MM.1S (cell line): ENCODE results near the gene COLEC12.

Experiments used
- DNase-seq: peaks from one replicate; pipeline ENCODE4 v3.0.0-alpha.2; 2015
- H2AFZ ChIP-seq: fragments of 300-600 bp; sonication (generic); 2 replicates; pipeline ENCODE4 v1.6.0; 2016; ENCODE audit warnings: antibody characterized with exemption, low read length
- H3F3A ChIP-seq: fragments of 300-600 bp; sonication (generic); 2 replicates; pipeline ENCODE4 v1.6.1; 2016; ENCODE audit warnings: mild to moderate bottlenecking, antibody characterized with exemption, low read length, moderate library complexity, mixed read lengths; ENCODE audit not compliant: insufficient read depth
- H3K27ac ChIP-seq: fragments of 300-600 bp; sonication (generic); 2 replicates; pipeline ENCODE4 v1.5.1; 2016; ENCODE audit warnings: mild to moderate bottlenecking, low read length
- H3K27me3 ChIP-seq: fragments of 300-600 bp; sonication (generic); replicated peaks from 2 replicates; pipeline ENCODE4 v1.6.0; 2016; ENCODE audit warnings: low read length; ENCODE audit not compliant: insufficient read depth
- H3K36me3 ChIP-seq: fragments of 300-600 bp; sonication (generic); replicated peaks from 2 replicates; pipeline ENCODE4 v1.6.1; 2016; ENCODE audit warnings: mild to moderate bottlenecking, low read length, mixed read lengths; ENCODE audit not compliant: insufficient read depth
- H3K4me1 ChIP-seq: fragments of 300-600 bp; sonication (generic); 2 replicates; pipeline ENCODE4 v1.6.1; 2016; ENCODE audit warnings: low read length, mixed read lengths
- H3K4me2 ChIP-seq: fragments of 300-600 bp; sonication (generic); 2 replicates; pipeline ENCODE4 v1.6.0; 2016; ENCODE audit warnings: low read depth, low read length
- H3K4me3 ChIP-seq: fragments of 300-600 bp; sonication (generic); 2 replicates; pipeline ENCODE4 v1.5.1; 2016; ENCODE audit warnings: low read length, mixed read lengths
- H3K79me2 ChIP-seq: fragments of 300-600 bp; sonication (generic); 2 replicates; pipeline ENCODE4 v1.6.1; 2016; ENCODE audit warnings: mixed run types, low read length, mixed read lengths
- H3K9ac ChIP-seq: fragments of 300-600 bp; sonication (generic); 2 replicates; pipeline ENCODE4 v1.6.1; 2016; ENCODE audit warnings: low read length, mixed read lengths
- H3K9me2 ChIP-seq: fragments of 300-600 bp; sonication (generic); replicated peaks from 2 replicates; pipeline ENCODE4 v1.6.1; 2016; ENCODE audit warnings: mild to moderate bottlenecking, low read length, mixed read lengths; ENCODE audit not compliant: insufficient read depth
- H3K9me3 ChIP-seq: fragments of 300-600 bp; sonication (generic); replicated peaks from 2 replicates; pipeline ENCODE4 v1.6.1; 2016; ENCODE audit warnings: mild to moderate bottlenecking, low read length, mixed read lengths; ENCODE audit not compliant: insufficient read depth
- H4K20me1 ChIP-seq: fragments of 300-600 bp; sonication (generic); 2 replicates; pipeline ENCODE4 v1.6.1; 2016; ENCODE audit warnings: mild to moderate bottlenecking, low read length, moderate library complexity, mixed read lengths; ENCODE audit not compliant: insufficient read depth
- CTCF ChIP-seq: fragments of 300-600 bp; sonication (generic); IDR thresholded peaks from 2 replicates; pipeline ENCODE4 v1.5.1; 2016; ENCODE audit warnings: antibody characterized with exemption, low read length, mixed read lengths
- EZH2 ChIP-seq: fragments of 300-600 bp; sonication (generic); optimal IDR thresholded peaks from 2 replicates; pipeline ENCODE3; 2017; ENCODE audit warnings: low read depth, mild to moderate bottlenecking, antibody characterized with exemption, low read length, mixed read lengths
- EZH2phosphoT487 ChIP-seq: fragments of 300-600 bp; sonication (generic); IDR thresholded peaks from 2 replicates; pipeline ENCODE4 v1.6.1; 2018; ENCODE audit warnings: antibody characterized with exemption, low read length

Gene COLEC12

GRCh38 chr18:285817-286216 lies 214.7 kb downstream of the COLEC12 start:
- no peaks in the 10 kb centered on the region for H4K20me1 ChIP-seq
- H3K27ac ChIP-seq = no peak overlapping the region
- H3F3A ChIP-seq = no peaks in the 10 kb centered on the region
- H3K4me1 ChIP-seq = no peaks in the 10 kb centered on the region
- H3K27me3 ChIP-seq = no peaks in the 10 kb centered on the region
- TF ChIP-seq EZH2 (no peak), EZH2phosphoT487 (no peak), CTCF (no peak)
- H3K9me2 ChIP-seq = no peaks in the 10 kb centered on the region
- H3K36me3 ChIP-seq = no peaks in the 10 kb centered on the region
- no peaks in the 10 kb centered on the region for H3K9me3 ChIP-seq
- H3K9ac ChIP-seq = no peak overlapping the region
- H3K79me2 ChIP-seq = no peaks in the 10 kb centered on the region
- H2AFZ ChIP-seq = no peak overlapping the region
- DNase-seq = no peak
- H3K4me2 ChIP-seq = no peak overlapping the region
- no peak overlapping the region for H3K4me3 ChIP-seq

- no peak overlapping the region for H3K4me2 ChIP-seq
- no peaks in the 10 kb centered on the region for H3K36me3 ChIP-seq
- no peaks in the 10 kb centered on the region for H3K79me2 ChIP-seq
- H3K9ac ChIP-seq = no peak overlapping the region
- H3K4me1 ChIP-seq = no peaks in the 10 kb centered on the region
- H2AFZ ChIP-seq = no peak overlapping the region
- H3K9me2 ChIP-seq = no peaks in the 10 kb centered on the region
- H3K9me3 ChIP-seq = no peaks in the 10 kb centered on the region
- H3K27ac ChIP-seq = no peak overlapping the region
- no peaks in the 10 kb centered on the region for H3K27me3 ChIP-seq
- no peaks in the 10 kb centered on the region for H3F3A ChIP-seq
- H4K20me1 ChIP-seq = no peaks in the 10 kb centered on the region
- TF ChIP-seq EZH2phosphoT487 (no peak), EZH2 (no peak), CTCF (no peak)
- H3K4me3 ChIP-seq = no peak overlapping the region
- DNase-seq = no peak
Measured at GRCh38 chr18:275486-275885, 225.0 kb downstream of the COLEC12 start.

- Histone ChIP-seq H3K4me1 (no peaks in the 10 kb centered on the region), H2AFZ (no peak overlapping the region), H3K9ac (no peak overlapping the region), H3K36me3 (no peaks in the 10 kb centered on the region), H3K79me2 (no peaks in the 10 kb centered on the region), H3K4me2 (no peak overlapping the region), H3K9me2 (no peaks in the 10 kb centered on the region), H3K9me3 (no peaks in the 10 kb centered on the region), H3K27ac (no peak overlapping the region), H4K20me1 (no peaks in the 10 kb centered on the region), H3K4me3 (no peak overlapping the region), H3F3A (no peaks in the 10 kb centered on the region), H3K27me3 (no peaks in the 10 kb centered on the region)
- no peak for DNase-seq
- no peak for TF ChIP-seq EZH2phosphoT487
- no peak for TF ChIP-seq CTCF
- TF ChIP-seq EZH2 = no peak
Measured at GRCh38 chr18:274313-274712, 226.2 kb downstream of the COLEC12 start.

DNA sequence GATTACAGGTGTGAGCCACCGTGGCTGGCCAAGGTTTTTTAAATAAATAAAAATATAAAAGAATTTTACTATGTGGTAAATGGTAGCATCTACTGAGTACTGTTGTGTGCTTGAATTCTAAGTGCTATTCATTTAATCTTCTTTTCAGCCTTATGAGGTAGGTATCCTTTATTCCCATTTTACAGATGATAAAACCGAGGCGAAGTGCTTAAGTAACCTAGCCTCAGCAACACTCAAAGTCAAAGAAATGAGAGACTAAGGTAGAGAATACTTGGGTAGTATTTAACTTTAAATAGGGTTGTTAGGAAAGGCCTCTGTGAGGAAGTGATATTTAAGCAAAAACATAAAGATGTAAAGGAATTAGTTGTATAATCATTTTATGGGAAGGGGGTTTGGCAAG lies 227.0 kb downstream of the COLEC12 start:
- no peak for TF ChIP-seq CTCF
- TF ChIP-seq EZH2phosphoT487 = no peak
- TF ChIP-seq EZH2 = no peak
- no peaks in the 10 kb centered on the region for H3K79me2 ChIP-seq
- no peaks in the 10 kb centered on the region for H3K4me1 ChIP-seq
- no peaks in the 10 kb centered on the region for H3K9me3 ChIP-seq
- H3K4me3 ChIP-seq = no peak overlapping the region
- H3K36me3 ChIP-seq = no peaks in the 10 kb centered on the region
- H3K27me3 ChIP-seq = no peaks in the 10 kb centered on the region
- no peaks in the 10 kb centered on the region for H4K20me1 ChIP-seq
- H3K9me2 ChIP-seq = no peaks in the 10 kb centered on the region
- no peaks in the 10 kb centered on the region for H3F3A ChIP-seq
- H2AFZ ChIP-seq = no peak overlapping the region
- no peak for DNase-seq
- H3K9ac ChIP-seq = no peak overlapping the region
- no peak overlapping the region for H3K27ac ChIP-seq
- H3K4me2 ChIP-seq = no peak overlapping the region
